Measurements from ENCODE around the gene FAM229B. TPM values are rescaled to one million over a fixed set of nuclear protein-coding genes. Genes with fewer than 3 reads are reported as not detected.
"Not testable (repeated sequence)": the region's sequence is repeated elsewhere in the genome, so short reads cannot be mapped to it uniquely, and the experiment has no call there.

Gene FAM229B
- polyA plus RNA-seq, 1 donor from 2014 or later = 2.9 TPM

DNA sequence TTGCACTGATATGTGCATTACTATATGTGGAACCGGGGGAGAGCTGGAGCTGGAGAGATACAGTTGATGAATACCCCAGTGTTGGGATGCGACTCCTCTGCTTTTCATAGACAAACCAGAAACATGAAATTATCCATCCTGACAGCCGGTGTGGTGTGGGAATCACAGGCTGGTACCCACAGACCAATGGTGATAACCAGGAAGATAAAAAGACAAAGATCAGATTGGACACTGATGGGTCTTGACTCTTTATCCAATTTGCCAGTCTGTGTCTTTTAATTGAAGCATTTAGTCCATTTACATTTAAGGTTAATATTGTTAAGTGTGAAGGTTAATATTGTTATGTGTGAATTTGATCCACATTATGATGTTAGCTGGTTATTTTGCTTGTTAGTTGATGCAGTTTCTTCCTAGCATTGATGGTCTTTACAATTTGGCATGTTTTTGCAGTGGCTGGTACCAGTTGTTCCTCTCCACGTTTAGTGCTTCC is 36.1 kb upstream of the FAM229B start:
- not testable (repeated sequence) for H3K36me3 Mint-ChIP-seq, H3K27ac Mint-ChIP-seq, H3K4me1 Mint-ChIP-seq, H3K9me3 Mint-ChIP-seq, H3K4me3 Mint-ChIP-seq, H3K27me3 Mint-ChIP-seq

DNA sequence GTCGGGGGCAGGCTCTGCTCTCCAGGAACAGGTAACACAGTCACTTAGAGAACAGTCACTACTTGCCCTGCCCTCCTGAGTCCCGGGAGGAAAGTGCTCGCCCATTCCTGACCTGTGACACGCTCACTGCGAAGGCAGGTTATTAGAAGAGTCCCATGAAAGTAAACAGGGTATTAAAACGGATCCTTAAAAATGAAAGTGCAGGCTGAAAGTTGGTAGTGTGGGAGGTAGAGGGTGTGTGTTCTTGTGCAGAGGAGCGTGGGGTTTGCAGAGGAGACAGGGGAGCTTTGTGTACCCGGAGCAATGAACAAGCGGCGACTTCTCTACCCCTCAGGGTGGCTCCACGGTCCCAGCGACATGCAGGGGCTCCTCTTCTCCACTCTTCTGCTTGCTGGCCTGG is 33.4 kb upstream of the FAM229B start, which contains the start of gene CCN6:
Gene CCN6, plus strand, starts transcription at position 104 of the 400 bp plus-strand sequence. Its CDS starts 254 bp downstream, at position 358.
- Mint-ChIP-seq H3K4me3 (peak within 1 kb of the TSS in 1 of 4 donors; percentile 29), H3K27ac (peak within 1 kb of the TSS in 2 of 3 donors; percentile 48 to 72), H3K27me3 (no peaks in the 10 kb centered on the region), H3K36me3 (peaks cover 5% of the 10 kb centered on the region), H3K4me1 (no peaks in the 10 kb centered on the region), H3K9me3 (peaks cover 0 to 1% (median 0%) of the 10 kb centered on the region in 3 donors)

DNA sequence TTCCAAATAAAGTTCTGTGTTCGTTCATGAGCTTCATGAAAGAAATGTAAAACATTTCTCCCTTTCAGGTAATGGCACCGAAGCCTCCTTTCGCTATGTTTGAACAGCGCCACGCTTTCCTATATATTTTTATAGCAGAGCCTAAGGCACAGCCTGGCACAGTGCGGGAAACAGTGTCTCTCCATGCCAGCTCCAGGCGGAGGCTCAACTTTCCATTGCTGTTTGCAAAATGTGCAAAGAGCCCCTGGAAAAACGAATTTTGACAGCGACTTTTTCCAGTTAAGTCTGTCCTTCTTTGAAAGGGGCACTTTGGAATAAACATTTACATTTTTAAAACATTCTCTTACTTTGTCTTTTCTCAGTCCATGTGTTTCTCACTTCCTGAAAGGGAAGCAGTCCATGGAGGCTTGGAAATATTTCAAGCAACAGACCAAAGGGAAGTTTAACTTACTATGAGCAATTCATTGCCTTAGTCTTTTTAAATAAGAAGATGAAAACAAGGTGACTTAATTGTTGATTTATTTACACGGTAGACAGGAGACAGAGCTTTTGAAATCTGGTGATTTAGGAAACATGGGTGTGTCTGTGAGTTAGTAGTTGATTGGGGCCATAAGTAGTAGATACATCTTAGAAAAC is 32.7 kb upstream of the FAM229B start:
- peaks cover 5% of the 10 kb centered on the region for H3K36me3 Mint-ChIP-seq
- H3K4me1 Mint-ChIP-seq = no peaks in the 10 kb centered on the region
- no peak overlapping the region for H3K27ac Mint-ChIP-seq
- H3K27me3 Mint-ChIP-seq = no peaks in the 10 kb centered on the region
- H3K4me3 Mint-ChIP-seq = no peak overlapping the region
- peaks cover 0 to 1% (median 0%) of the 10 kb centered on the region in 3 donors for H3K9me3 Mint-ChIP-seq

DNA sequence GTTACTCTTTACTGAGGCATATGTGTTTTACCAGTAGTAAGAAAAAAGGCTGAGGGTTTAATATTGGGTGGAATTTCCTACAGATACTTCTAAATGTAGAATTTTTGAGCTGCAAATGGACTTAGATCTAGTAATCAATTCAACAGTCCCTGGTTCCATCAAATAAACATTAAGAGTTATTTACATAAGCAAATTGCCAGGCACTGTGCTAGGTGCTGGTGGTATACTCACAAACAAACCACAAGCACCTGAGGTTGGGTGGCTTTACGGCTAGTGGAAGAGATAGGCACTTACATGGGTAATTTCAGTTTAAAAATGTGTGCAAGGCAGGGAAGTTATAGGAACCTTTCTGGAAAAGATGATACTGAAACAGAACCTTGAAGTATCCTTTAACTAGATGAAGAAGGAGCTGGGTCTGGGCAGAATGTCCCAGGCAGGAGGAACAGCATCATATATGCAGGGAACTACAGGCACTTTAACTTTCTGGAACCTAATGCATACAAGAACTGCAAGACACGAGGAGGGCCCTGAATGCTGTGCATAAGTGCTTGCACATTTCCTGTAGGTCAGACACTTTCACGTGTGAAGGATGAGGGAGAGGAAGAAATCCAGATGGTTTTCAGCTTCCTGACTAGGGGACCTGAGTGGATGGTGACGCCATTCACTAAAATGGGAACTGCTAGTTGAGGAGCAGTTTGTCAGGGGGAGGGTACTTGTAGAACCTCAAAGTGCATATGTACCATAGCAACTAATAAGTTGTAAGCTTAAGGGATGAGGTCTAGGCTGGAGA is 29.0 kb upstream of the FAM229B start:
- Mint-ChIP-seq H3K4me3 (no peak overlapping the region), H3K27ac (no peak overlapping the region), H3K36me3 (no peaks in the 10 kb centered on the region), H3K4me1 (no peaks in the 10 kb centered on the region), H3K9me3 (no peaks in the 10 kb centered on the region), H3K27me3 (peaks cover 2% of the 10 kb centered on the region)

DNA sequence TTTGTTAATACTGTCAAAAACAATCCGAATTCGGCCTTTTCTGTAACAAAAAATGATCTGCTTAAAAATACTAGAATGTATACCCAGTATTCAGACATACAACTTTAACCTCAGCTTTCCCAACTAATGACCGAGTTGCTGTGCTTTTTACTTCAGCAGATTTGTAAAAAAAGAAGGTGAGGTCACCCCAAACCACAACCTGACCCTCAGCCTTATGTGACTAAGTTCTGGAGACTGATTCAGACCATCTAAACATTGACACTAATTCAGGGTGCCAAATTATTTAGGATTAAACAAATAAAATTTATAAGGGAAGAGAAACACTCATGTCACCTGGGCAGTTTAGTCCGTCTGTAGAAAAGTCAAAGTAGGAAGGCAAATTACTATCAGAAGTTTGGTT is 25.8 kb upstream of the FAM229B start:
- peak overlapping the region in 1 of 4 donors; percentile 13 for H3K4me3 Mint-ChIP-seq
- H3K4me1 Mint-ChIP-seq = no peaks in the 10 kb centered on the region
- H3K36me3 Mint-ChIP-seq = no peaks in the 10 kb centered on the region

DNA sequence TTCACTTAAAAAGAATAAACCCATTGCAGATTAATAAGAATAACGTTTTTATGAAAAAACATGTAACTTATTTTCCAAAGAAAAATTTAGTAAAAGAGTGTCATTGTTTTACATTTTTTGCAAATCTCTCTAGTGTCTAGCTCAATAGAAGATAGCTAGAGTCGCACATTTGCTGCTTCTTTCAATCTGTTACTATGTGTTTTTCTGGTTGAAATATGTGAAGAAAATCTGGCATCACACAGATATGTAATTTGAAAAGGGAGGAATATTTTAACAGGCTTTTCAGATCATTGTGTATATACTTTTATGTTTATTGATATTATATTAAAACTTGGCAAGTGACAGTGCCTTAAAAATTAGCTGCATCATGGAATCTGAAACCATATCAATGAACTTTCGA is 24.4 kb upstream of the FAM229B start:
- Mint-ChIP-seq H3K27ac (no peak overlapping the region), H3K27me3 (peaks cover 2% of the 10 kb centered on the region), H3K9me3 (no peaks in the 10 kb centered on the region), H3K36me3 (no peaks in the 10 kb centered on the region), H3K4me3 (no peak overlapping the region), H3K4me1 (no peaks in the 10 kb centered on the region)

More for the DNA sequence above, 25.8 kb upstream of the FAM229B start:
- Mint-ChIP-seq H3K27ac (no peak overlapping the region), H3K9me3 (no peaks in the 10 kb centered on the region), H3K27me3 (peaks cover 2% of the 10 kb centered on the region)

DNA sequence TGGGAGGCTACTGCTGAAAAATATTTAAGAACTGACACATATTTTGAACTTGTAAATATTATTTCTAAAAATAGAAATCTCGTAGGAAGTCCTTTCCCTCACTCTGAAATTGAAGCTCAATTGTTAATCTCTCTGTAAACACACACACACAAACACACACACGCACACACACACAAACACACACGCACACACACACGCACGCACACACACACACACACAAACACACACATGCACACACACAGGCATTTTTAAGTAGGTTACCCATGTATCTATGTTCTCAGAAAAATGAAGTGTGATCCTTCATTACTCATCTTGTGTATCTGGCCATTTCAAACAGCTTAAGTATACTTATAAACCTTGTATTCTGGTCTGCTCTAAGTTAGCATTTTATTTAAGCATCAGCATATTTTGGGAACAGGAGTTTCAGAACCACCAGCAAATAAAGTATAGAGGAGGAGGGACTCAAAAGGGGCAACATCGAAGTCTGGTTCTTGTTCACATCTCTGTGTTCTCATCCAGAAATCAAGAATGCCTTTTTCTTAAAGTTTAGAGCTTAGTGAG is 21.9 kb upstream of the FAM229B start:
- Mint-ChIP-seq H3K9me3 (no peaks in the 10 kb centered on the region), H3K4me3 (no peak overlapping the region), H3K4me1 (no peaks in the 10 kb centered on the region)

DNA sequence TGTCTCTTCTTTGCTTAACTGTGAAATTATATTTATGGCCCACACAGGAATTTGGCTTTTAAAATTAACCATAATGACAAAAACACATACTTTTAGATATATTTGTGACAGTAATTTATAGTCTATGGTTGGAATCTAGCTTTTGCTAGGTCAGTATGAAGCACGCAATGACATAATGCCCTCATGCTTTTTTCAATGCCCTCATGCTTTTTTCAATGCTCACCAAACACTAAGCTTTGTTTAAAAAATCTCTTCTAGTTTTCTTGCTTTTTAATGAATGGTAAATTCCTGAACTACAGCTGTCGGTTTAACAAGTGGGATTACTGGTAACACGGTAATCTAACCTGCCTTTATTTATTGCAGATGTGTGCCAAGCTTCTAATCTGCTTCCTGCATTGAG is 20.8 kb upstream of the FAM229B start:
- Mint-ChIP-seq H3K27ac (no peak overlapping the region), H3K9me3 (no peaks in the 10 kb centered on the region), H3K27me3 (peaks cover 2% of the 10 kb centered on the region), H3K4me3 (no peak overlapping the region), H3K36me3 (no peaks in the 10 kb centered on the region), H3K4me1 (no peaks in the 10 kb centered on the region)

More for the DNA sequence above, 21.9 kb upstream of the FAM229B start:
- Mint-ChIP-seq H3K27me3 (peaks cover 2% of the 10 kb centered on the region), H3K36me3 (no peaks in the 10 kb centered on the region), H3K27ac (no peak overlapping the region)

DNA sequence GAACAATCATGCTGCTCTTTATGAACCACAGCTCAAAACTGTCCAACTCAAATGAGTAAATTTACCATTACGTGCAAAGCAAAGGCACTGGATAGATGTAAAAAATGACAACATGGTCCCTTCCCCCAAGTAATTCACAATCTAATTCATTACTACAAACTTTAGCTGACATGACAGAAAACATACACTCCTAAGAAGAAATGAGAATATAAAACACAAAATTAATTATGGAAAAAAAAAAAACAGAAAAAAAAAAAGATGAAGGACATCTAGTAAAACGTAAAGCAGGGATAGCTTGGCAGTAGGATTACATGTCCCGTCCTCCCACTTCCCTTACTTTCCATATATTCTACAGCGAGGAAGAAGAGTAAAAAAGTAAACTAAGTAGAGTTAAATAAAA is 5.8 kb upstream of the FAM229B start:
- Mint-ChIP-seq H3K9me3 (no peaks in the 10 kb centered on the region), H3K36me3 (peaks cover 2% of the 10 kb centered on the region), H3K27ac (no peak overlapping the region), H3K4me1 (peaks cover 0 to 3% (median 2%) of the 10 kb centered on the region in 3 donors), H3K27me3 (no peaks in the 10 kb centered on the region), H3K4me3 (no peak overlapping the region)

DNA sequence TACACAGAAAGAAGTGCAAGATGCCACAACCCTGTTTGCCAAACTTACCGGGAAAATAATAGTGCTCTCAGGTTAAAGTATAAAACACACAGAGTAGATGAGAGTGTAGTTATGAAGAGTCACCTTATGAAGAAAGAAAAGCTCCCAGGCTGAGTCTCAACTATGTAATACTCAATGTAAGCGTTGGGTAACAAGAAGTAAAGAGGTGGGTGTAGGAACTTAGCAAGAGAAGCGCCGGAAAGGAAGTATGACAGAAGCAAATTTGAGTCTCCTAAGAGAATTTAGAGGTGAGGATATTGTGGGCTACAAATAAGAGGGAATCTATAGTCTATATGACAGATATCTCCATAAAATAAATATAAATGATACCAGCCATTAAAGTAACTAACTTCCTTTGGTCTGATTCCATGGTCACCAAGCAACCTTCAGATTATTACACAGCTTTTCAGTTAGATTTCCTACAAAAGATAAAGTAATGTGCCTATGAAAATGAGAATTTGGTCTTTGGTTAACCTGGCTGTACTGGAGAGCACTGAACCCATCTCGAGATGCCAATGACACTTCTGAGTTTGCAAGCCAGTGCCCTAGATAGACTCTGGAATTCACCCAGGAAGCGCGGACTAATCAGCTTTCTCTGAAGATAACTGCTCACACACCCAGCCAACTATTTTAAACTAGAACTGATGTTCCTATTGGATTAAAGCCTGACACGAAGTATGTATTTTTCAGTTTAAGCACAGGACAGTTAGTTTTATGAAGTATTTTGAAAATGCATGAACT is 1.9 kb upstream of the FAM229B start:
- peak overlapping the region in 1 of 3 donors; percentile 70 for H3K27ac Mint-ChIP-seq
- no peaks in the 10 kb centered on the region for H3K9me3 Mint-ChIP-seq
- peak overlapping the region in 2 of 4 donors; percentile 35 to 65 for H3K4me3 Mint-ChIP-seq
- H3K4me1 Mint-ChIP-seq = peaks cover 0 to 3% (median 2%) of the 10 kb centered on the region in 3 donors
- peaks cover 4% of the 10 kb centered on the region for H3K27me3 Mint-ChIP-seq
- H3K36me3 Mint-ChIP-seq = no peaks in the 10 kb centered on the region

DNA sequence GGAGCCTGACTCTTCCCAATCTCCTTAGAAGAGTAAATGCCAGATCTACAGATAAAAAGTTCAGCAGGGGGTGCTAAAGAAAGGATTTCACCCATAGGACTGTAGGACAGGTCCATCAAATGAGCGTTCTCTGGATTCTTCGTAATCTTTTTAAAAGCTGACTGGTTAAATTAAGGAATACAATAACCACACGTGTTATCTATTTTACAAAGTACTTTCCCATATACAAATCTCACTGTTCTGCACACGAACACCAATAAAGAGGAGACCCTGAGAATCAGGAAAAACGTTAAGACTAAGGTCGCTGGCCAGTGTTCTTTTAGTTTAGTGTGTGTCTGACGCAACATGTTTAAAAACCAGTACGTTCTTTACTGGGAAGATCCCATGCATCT is 651 bp upstream of the FAM229B start:
- Mint-ChIP-seq H3K27me3 (peaks cover 4% of the 10 kb centered on the region), H3K36me3 (no peaks in the 10 kb centered on the region), H3K4me3 (no peak overlapping the region), H3K4me1 (peaks cover 0 to 3% (median 2%) of the 10 kb centered on the region in 3 donors), H3K9me3 (no peaks in the 10 kb centered on the region), H3K27ac (no peak overlapping the region)

DNA sequence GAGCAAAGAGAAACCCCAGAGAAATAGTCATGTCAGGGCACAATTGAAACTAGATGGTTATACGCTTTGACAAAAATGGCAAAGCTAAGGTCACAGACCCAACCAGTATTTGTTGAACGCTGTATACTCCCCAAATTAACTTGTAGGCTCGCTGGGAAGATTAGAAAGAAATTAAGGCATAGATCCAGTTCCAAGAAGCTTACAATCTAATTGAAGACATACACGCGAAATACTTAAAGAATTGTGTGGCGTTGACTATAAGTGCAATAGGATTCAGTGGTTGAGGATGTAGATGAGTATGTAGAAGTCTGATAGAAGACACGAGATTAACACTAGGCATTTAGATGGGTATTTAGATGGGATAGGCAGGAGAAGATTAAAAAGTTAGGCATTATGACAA is 525 bp downstream of the FAM229B start:
- no peak overlapping the region for H3K27ac Mint-ChIP-seq
- peaks cover 0 to 3% (median 2%) of the 10 kb centered on the region in 3 donors for H3K4me1 Mint-ChIP-seq
- peaks cover 4% of the 10 kb centered on the region for H3K27me3 Mint-ChIP-seq
- no peaks in the 10 kb centered on the region for H3K36me3 Mint-ChIP-seq
- H3K9me3 Mint-ChIP-seq = no peaks in the 10 kb centered on the region
- no peak overlapping the region for H3K4me3 Mint-ChIP-seq

DNA sequence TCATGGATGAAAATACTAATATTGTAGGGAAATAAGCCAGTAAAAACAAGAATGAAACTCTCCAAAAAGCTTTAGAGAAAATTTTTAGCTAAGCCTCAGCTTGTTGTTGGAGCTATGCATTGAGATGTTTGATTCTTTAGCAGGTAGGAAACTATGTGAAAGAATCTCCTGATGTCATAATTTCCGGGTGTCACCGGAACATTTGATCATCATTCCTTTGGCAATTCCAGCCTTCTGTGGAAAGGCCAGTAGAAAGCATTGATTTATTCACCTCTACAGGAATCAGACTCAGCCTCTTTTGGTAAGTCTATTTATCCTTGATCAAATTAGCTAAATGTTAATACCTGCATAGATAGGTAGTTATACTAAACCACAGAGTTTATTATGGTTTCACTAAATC is 9.5 kb downstream of the FAM229B start:
- H3K4me3 Mint-ChIP-seq = no peak overlapping the region
- H3K9me3 Mint-ChIP-seq = no peaks in the 10 kb centered on the region
- H3K4me1 Mint-ChIP-seq = no peaks in the 10 kb centered on the region
- no peak overlapping the region for H3K27ac Mint-ChIP-seq
- peaks cover 3% of the 10 kb centered on the region for H3K36me3 Mint-ChIP-seq
- H3K27me3 Mint-ChIP-seq = peaks cover 7% of the 10 kb centered on the region

DNA sequence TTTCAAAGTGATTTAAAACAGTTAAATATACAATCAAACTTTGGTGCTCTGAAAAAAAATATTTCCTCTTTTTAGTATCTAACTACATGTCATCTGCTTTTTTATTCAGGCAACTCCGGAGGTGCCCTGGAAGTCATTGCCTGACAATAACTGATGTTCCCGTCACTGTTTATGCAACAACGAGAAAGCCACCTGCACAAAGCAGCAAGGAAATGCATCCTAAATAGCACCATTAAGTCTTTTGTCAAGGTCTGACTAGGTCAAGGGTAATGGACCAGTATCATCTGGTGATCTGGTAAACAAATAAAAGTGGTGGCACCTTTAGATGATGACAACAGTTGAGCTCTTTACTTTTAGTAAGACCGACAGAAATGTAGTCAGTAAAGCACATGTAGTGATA is 13.2 kb downstream of the FAM229B start:
- H3K27me3 Mint-ChIP-seq = peaks cover 2% of the 10 kb centered on the region
- H3K4me1 Mint-ChIP-seq = no peaks in the 10 kb centered on the region
- H3K27ac Mint-ChIP-seq = no peak overlapping the region
- peaks cover 6% of the 10 kb centered on the region for H3K36me3 Mint-ChIP-seq
- no peak overlapping the region for H3K4me3 Mint-ChIP-seq
- peaks cover 0 to 5% (median 4%) of the 10 kb centered on the region in 3 donors for H3K9me3 Mint-ChIP-seq

DNA sequence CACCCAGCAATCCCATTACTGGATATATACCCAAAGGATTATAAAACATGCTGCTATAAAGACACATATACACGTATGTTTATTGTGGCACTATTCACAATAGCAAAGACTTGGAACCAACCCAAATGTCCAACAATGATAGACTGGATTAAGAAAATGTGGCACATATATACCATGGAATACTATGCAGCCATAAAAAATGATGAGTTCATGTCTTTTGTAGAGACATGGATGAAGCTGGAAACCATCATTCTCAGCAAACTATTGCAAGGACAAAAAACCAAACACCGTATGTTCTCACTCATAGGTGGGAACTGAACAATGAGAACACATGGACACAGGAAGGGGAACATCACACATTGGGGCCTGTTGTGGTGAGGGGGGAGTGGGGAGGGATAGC is 18.6 kb downstream of the FAM229B start:
- not testable (repeated sequence) for H3K9me3 Mint-ChIP-seq, H3K36me3 Mint-ChIP-seq, H3K27me3 Mint-ChIP-seq, H3K27ac Mint-ChIP-seq, H3K4me3 Mint-ChIP-seq, H3K4me1 Mint-ChIP-seq

All from IgD-negative memory B cell (primary cell).